ENCODE data around the gene SH3RF3.

The SH3RF3 gene

DNA sequence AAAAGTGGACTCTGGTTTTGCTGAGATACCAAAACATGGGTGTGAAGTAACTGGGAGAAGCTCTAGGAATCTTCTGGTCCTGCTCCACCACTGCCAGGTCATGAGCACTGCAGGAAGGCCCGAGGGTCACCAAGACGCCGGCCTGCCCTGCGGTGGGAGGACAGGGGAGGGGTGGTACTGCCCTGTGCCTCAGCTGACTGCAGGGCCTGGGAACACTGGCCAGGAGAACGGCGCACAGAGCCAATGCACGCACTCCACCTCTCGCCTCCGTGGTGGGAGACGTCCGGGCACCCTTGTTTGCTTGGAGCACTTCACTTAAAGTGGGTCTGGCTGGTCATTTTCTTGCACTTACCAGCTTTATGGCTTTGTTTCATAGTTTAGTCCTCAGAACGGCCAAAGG, 153.4 kb downstream of the SH3RF3 start:
- DNase-seq (ENCODE audit: low read depth, low spot score): no peak

DNA sequence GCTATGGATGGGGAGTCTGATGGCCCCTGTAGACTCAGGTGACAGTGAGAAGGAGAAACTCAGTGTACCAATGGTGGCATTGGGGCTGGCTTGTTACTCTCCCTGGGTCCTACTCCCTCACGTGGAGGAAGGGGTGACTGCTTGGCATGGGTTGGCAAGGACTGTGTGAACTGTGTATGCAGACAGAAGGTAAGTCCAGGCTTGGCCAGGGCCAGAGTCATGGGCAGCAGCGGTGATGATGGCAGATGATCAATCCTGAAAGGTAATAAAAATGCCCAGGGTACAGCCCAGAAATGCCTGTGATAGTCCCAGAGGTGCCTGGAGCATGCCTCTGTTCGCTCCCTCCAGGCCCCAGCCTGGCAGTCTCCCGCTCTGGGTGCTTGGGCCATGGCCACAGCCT, 153.9 kb downstream of the SH3RF3 start:
- no peak for DNase-seq (ENCODE audit: low read depth, low spot score)

DNA sequence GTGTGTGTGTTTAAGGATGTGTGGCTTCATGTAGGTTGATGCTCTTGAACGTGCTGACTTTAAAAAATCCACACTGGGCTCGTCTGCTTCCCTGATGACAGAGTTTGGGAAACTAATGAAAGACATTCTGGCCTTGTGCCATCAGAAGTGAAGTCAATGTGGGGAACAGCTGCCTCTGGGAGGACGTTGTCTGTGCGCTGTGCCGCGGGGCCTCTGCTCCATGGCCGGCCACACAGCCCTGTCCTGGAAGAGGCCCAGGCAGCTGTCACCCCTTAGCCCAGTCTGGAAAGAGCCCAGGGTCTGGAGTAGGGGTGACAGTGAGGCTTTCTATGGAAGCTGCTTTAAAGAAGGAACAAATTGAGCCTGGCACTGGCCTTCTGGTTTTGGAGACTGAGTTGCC, 155.8 kb downstream of the SH3RF3 start:
- no peak for DNase-seq (ENCODE audit: low read depth, low spot score)

DNA sequence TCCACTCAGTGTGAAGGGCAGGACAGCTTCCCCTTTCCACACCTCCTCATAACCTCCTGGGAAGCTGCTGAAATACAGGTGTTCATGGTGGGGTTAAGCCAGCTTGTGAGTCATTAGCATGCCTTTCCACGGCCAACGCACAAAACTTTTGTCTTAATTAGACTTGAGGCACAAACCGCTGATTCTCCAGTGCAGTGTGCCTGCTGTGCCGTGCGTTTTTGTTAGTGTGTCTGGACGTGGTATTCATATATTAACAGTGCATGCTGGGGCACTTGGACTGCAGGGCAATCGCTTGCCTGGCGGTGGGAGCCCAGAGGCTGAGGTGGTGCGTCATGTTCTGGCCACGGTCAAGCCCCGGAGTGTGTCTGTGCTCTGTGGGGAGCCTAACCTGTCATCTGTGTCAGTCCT, 156.2 kb downstream of the SH3RF3 start:
- DNase-seq (ENCODE audit: low read depth, low spot score): no peak

GRCh38 chr2:109287413-109287812, 158.4 kb downstream of the SH3RF3 start:
- DNase-seq (ENCODE audit: low read depth, low spot score): no peak

GRCh38 chr2:109287838-109288237, 158.8 kb downstream of the SH3RF3 start:
- DNase-seq (ENCODE audit: low read depth, low spot score): no peak

GRCh38 chr2:109288544-109289368, 159.8 kb downstream of the SH3RF3 start:
- no peak for DNase-seq (ENCODE audit: low read depth, low spot score)

GRCh38 chr2:109289504-109290222, 160.7 kb downstream of the SH3RF3 start:
- DNase-seq (ENCODE audit: low read depth, low spot score): no peak

- no peak for DNase-seq (ENCODE audit: low read depth, low spot score)
Observed at GRCh38 chr2:109290887-109291643, 162.1 kb downstream of the SH3RF3 start.

DNA sequence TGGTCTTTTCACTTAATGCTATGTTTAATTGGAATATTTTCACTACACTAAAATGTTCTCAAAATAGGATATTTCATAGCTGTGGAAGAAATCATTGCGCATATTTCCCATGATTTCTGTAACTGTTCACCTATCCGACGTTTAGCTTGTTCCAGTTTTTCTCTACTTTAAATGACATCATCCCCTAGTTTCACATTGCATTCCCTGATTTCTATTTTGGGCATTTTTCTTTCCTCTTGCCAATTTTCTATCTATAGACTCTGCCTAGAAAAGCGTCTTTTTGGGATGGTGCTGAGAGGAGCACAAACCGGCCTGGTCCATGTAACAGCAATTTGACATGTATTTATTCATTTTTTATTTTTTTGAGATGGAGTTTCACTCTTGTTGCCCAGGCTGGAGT, 163.4 kb downstream of the SH3RF3 start:
- no peak for DNase-seq (ENCODE audit: low read depth, low spot score)

- no peak for DNase-seq (ENCODE audit: low read depth, low spot score)
Observed at GRCh38 chr2:109293663-109294062, 164.7 kb downstream of the SH3RF3 start.

- DNase-seq (ENCODE audit: low read depth, low spot score): no peak
Observed at GRCh38 chr2:109294523-109294922, 165.5 kb downstream of the SH3RF3 start.

DNA sequence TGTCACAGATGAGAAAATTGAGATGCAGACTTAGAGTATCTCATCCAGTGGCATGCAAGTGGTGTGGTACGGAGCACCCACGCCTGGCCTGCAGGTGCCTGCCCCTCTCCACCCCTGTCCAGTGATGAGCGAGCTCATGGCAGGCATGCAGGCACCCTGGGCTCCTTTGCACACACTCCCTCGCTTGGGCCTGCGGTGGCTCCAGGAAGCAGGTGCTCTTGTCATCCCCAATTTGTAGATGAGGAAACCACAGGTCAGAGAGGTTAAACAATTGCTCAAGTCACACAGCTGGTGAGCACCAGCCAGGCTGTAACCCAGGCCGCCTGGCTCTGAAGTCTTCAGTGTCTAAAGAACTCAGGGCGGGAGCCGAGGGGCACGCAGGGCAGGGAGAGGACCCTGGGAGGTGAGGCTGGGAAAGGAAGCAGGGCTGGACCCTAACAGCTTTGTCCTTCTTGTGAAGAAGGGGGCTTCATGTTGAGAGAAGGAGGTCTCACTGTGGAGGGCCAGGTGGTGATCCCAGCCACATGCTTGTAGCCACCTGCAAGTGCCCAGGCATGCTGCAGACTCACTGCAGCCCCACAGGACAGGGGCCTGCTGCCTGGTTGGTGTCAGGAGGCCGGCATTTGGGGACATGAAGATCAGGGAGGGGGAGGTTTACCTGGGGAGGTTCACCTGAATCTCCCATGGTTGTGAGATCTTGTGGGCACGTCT, 166.2 kb downstream of the SH3RF3 start:
- no peak for DNase-seq (ENCODE audit: low read depth, low spot score)

GRCh38 chr2:109295781-109296117, 166.7 kb downstream of the SH3RF3 start:
- no peak for DNase-seq (ENCODE audit: low read depth, low spot score)

- no peak for DNase-seq (ENCODE audit: low read depth, low spot score)
Observed at GRCh38 chr2:109297566-109298490, 168.8 kb downstream of the SH3RF3 start.

DNA sequence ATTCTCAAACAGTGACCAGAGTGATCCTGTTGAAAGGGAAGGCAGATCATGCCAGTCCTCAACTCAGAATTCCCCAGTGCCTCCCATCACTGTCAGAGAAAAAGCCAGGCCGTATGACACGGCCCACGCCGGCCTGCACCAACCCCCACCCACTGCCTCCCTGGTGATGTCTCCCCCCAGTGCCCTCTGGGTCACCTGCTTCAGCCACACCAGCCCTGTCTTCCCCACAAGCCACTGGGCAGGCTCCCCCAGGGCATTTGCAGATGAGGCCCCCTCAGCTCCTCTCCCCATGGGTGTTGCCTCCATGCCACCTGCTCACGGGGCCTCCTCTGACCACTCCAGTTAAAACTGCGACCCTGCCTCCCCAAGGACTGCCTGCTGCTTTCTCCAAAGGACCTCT, 169.8 kb downstream of the SH3RF3 start:
- no peak for DNase-seq (ENCODE audit: low read depth, low spot score)

DNA sequence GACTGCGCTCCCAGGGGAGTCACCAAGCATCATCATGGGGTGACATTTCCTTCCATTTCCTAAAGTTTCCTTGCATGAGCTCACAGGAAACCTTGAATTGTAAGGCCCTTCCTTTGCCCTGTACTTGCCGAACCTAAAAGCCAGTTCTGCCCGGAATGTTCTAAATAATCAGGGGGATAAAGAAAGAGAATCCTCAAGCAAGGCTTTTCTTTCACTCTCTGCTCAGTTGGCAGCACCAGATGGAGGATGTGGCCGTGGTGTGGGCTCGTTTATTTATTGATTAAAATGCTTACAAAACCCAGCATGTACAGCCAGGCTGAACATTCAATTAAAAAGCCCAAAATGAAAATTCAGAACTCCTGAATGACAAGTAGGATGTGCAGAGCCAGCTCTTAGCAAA, 170.5 kb downstream of the SH3RF3 start:
- no peak for DNase-seq (ENCODE audit: low read depth, low spot score)

- no peak for DNase-seq (ENCODE audit: low read depth, low spot score)
Observed at GRCh38 chr2:109300582-109300981, 171.6 kb downstream of the SH3RF3 start.

DNA sequence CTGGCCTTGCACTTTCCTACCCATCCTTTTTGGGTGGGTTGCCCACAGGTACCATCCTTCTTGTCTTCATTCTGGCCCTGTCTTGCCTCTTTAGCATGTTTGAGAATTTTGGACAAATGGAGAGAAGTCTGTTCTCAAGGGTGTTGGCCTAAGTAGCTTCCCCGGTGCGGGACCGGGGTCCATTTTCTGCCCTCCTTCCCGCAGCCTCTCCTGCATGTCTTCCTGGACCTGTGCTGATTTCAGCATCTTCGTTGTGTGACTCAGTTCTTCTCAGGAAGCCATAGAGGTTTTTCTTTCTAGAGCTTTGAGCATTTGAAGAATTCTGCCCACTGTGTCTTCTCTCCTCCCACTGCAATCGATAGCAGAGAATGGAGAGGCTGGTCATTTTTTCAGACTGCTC, 172.7 kb downstream of the SH3RF3 start:
- DNase-seq (ENCODE audit: low read depth, low spot score): no peak

GRCh38 chr2:109302319-109302718, 173.3 kb downstream of the SH3RF3 start:
- DNase-seq (ENCODE audit: low read depth, low spot score): no peak

- no peak for DNase-seq (ENCODE audit: low read depth, low spot score)
Observed at GRCh38 chr2:109304242-109304641, 175.2 kb downstream of the SH3RF3 start.
